ENCODE results near the gene PKN1. TPM values are rescaled to one million over a fixed set of nuclear protein-coding genes. Genes with fewer than 3 reads are reported as not detected.

The PKN1 gene
- total RNA-seq, 6 experiments from 2014 or later: 19.5 to 49.4 (median 34.1) TPM

DNA sequence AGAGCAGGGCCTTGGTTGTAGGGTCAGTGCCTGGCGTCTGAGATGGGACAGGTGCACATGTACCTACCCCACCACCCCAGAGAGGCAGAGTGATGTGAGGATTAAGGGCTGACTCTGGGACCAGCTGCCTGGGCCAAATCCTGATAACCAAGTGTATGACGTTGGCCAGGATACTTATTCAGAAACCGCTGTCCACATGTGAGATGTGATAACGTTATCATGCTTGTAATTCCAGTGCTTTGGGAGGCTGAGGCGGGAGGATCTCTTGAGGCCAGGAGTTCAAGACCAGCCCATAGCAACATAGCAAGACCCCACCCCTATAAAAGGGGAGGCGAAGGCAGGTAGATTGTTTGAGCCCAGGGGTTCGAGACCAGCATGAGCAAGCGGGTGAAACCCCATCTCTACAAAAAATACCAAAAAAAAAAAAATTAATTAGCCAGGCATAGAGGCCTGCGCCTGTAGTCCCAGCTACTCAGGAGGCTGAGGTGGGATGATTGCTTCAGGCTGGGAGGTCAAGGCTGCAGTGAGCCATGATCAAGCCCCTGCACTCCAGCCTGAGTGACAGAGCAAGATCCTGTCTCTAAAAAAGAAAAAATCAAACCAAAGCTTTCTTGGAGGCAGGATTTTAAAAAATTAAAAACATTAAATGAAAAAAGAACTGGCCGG is 41.8 kb upstream of the PKN1 start:
- WGBS (ENCODE audit: insufficient coverage, low coverage, low lambda C conversion rate, missing lambda C conversion rate): 87% methylated on average over 8 of the region's 10 CpGs
- H3K27me3 ChIP-seq: no peaks in the 10 kb centered on the region
- no peaks in the 10 kb centered on the region for H3K4me1 ChIP-seq
- ATAC-seq: no peak
- peaks cover 0 to 12% (median 0%) of the 10 kb centered on the region in 4 donors for H3K36me3 ChIP-seq
- no peak overlapping the region for H3K27ac ChIP-seq
- intact Hi-C loops (cut with DNase I): no loop called here
- H3K9me3 ChIP-seq: no peaks in the 10 kb centered on the region
- no peak overlapping the region for H3K4me3 ChIP-seq
- no peak for DNase-seq
- no peak for TF ChIP-seq POLR2A (IDR thresholded peaks at IDR 0.05)
- TF ChIP-seq, protein P1, sequence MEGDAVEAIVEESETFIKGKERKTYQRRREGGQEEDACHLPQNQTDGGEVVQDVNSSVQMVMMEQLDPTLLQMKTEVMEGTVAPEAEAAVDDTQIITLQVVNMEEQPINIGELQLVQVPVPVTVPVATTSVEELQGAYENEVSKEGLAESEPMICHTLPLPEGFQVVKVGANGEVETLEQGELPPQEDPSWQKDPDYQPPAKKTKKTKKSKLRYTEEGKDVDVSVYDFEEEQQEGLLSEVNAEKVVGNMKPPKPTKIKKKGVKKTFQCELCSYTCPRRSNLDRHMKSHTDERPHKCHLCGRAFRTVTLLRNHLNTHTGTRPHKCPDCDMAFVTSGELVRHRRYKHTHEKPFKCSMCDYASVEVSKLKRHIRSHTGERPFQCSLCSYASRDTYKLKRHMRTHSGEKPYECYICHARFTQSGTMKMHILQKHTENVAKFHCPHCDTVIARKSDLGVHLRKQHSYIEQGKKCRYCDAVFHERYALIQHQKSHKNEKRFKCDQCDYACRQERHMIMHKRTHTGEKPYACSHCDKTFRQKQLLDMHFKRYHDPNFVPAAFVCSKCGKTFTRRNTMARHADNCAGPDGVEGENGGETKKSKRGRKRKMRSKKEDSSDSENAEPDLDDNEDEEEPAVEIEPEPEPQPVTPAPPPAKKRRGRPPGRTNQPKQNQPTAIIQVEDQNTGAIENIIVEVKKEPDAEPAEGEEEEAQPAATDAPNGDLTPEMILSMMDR (IDR thresholded peaks at IDR 0.05): no peak

DNA sequence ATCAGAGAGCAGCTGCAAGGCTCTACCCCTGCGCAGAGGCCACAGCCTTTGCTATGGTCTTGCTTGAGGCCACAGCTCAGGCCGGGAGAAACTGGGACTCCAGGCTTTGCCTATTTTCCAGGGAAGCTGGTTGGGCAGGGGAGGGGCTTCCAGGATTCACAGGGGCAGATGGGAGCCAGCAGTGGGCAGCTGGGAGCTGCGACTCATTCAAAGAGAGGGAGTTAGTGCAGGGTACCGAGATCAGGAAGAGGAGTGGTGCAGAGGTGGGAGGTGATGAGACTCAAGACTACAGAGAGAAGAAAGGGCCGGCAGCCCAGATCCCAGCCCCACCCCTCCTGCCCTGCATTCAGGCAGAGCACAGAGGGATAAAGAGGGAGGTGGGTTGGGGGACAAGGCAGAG is 39.8 kb upstream of the PKN1 start:
- H3K4me1 ChIP-seq: no peaks in the 10 kb centered on the region
- ATAC-seq: no peak
- H3K4me3 ChIP-seq: no peak overlapping the region
- no peaks in the 10 kb centered on the region for H3K9me3 ChIP-seq
- no peak overlapping the region for H3K27ac ChIP-seq
- 66% methylated on average over 4 of the region's 5 CpGs for WGBS (ENCODE audit: insufficient coverage, low coverage, low lambda C conversion rate, missing lambda C conversion rate)
- H3K36me3 ChIP-seq: peaks cover 0 to 12% (median 0%) of the 10 kb centered on the region in 4 donors
- no peaks in the 10 kb centered on the region for H3K27me3 ChIP-seq
- no peak for TF ChIP-seq POLR2A (IDR thresholded peaks at IDR 0.05)
- TF ChIP-seq, protein P1 (IDR thresholded peaks at IDR 0.05): no peak
- intact Hi-C loops (cut with DNase I): no loop called here
- DNase-seq: no peak

DNA sequence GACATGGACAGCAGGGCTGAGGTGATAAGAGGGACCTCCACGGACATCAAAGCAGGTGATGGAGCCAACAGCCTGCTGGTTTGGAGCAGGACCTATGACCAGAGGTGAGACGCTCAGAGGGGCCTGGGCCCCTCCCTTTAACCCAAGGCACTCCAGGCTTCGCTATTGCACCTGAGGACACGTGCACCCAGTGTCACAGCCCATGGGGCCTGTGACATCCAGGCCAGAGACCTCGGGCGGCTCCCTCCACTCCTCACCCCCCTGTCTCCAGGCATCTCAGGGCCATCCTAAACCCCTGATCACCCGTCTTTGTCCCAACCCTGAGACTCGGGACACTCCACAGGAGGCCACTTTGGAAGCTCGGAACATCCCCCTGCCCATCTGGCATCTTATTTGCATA is 38.9 kb upstream of the PKN1 start:
- ATAC-seq: peak in 1 of 4 donors; percentile 11
- no peaks in the 10 kb centered on the region for H3K9me3 ChIP-seq
- no peak overlapping the region for H3K27ac ChIP-seq
- intact Hi-C loops (cut with DNase I): no loop called here
- H3K27me3 ChIP-seq: no peaks in the 10 kb centered on the region
- WGBS (ENCODE audit: insufficient coverage, low coverage, low lambda C conversion rate, missing lambda C conversion rate): 100% methylated on average over 1 of the region's 9 CpGs
- H3K4me1 ChIP-seq: no peaks in the 10 kb centered on the region
- peaks cover 0 to 12% (median 0%) of the 10 kb centered on the region in 4 donors for H3K36me3 ChIP-seq
- TF ChIP-seq POLR2A (IDR thresholded peaks at IDR 0.05): no peak
- TF ChIP-seq, protein P1 (IDR thresholded peaks at IDR 0.05): no peak
- no peak overlapping the region for H3K4me3 ChIP-seq
- DNase-seq: no peak

DNA sequence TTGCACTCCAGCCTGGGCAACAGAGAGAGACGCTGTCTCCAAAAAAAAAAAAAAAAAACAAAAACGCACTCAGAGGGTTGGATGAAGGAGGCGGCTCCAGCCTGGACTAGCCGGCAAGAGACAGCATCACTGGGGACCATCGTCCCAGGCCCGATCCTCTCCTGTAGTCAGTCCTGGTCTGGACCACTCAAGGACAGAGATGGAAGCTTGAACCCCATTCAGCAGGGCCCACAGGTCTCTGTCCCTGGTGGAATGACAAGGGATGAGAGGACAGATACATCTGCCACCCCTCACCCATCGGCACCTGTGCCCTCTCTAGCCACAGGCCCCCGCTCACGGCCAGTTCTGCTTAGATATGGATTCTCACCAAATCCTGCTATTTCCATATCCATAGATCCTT is 37.8 kb upstream of the PKN1 start:
- ATAC-seq (peak in 2 of 4 donors; percentile 15 to 16), DNase-seq (no peak)
- intact Hi-C loops (cut with DNase I): no loop called here
- Histone ChIP-seq H3K27ac (no peak overlapping the region), H3K36me3 (peaks cover 0 to 12% (median 0%) of the 10 kb centered on the region in 4 donors), H3K9me3 (no peaks in the 10 kb centered on the region), H3K4me3 (no peak overlapping the region), H3K27me3 (no peaks in the 10 kb centered on the region), H3K4me1 (no peaks in the 10 kb centered on the region)
- no peak for TF ChIP-seq POLR2A (IDR thresholded peaks at IDR 0.05)
- TF ChIP-seq, protein P1 (IDR thresholded peaks at IDR 0.05): no peak
- WGBS (ENCODE audit: insufficient coverage, low coverage, low lambda C conversion rate, missing lambda C conversion rate): 74% methylated on average over 5 of the region's 9 CpGs

Data from right lobe of liver (tissue), 6 donors.